Activated CD8-positive, alpha-beta memory T cell treated with anti-CD3 and anti-CD28 coated beads for 1 hour (primary cell): Measurements from ENCODE around the gene ALDH1L1.

Source experiments
- DNase-seq, 2 donors: peaks; one replicate each; pipeline ENCODE4 v3.0.0-alpha.2; 2020; ENCODE audit warnings: low read depth in 1 of 2; ENCODE audit errors: extremely low read depth in 1 of 2

Gene ALDH1L1

GRCh38 chr3:126060613-126061145 lies 119.7 kb downstream of the ALDH1L1 start:
- DNase-seq = no peak

- no peak for DNase-seq
Observed at GRCh38 chr3:126058666-126059065, 121.7 kb downstream of the ALDH1L1 start.

GRCh38 chr3:126057936-126058335 lies 122.5 kb downstream of the ALDH1L1 start:
- no peak for DNase-seq

- no peak for DNase-seq
Observed at GRCh38 chr3:126057501-126057819, 122.9 kb downstream of the ALDH1L1 start.

- DNase-seq = no peak
Observed at GRCh38 chr3:126056681-126057500, 123.5 kb downstream of the ALDH1L1 start.

- DNase-seq = no peak
Observed at GRCh38 chr3:126056088-126056487, 124.3 kb downstream of the ALDH1L1 start.

- DNase-seq = no peak
Observed at GRCh38 chr3:126054870-126055269, 125.5 kb downstream of the ALDH1L1 start.

GRCh38 chr3:126053949-126054569 lies 126.3 kb downstream of the ALDH1L1 start:
- DNase-seq = no peak
